NCI-H146 treated with DMSO at 0.1 percent for 48 hours (cell line): ENCODE measurements around the gene LIG4.

Source experiments
- DNase-seq: peaks from one replicate; lab custom pipeline; 2025; ENCODE audit not compliant: unreplicated experiment; lab: John Stamatoyannopoulos, UW

The LIG4 gene

DNA sequence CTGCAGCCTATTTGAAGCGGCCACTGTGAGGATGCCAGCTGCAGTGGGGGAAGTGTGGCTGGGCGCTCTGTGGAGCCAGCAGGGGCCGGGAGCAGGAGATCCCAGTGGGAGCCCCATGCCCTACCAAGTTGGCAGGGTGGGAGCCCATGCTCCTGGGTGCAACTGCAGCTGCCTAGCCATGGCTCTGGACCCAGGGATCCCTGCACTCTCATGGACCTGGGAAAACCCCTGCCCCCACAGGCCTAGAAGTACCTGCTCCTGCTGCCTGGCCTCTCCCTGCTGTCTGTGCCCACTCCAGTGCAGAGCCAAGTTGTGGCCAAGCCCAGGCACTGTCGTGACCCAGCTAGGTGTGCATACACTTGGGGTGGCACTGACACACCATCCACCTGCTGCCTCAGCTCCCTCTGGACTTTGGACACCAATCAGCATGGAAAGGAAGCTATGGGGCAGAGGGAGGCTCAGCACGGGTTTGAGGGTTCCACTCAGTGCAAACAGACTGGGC, 20.9 kb downstream of the LIG4 start:
- DNase-seq, result no peak

DNA sequence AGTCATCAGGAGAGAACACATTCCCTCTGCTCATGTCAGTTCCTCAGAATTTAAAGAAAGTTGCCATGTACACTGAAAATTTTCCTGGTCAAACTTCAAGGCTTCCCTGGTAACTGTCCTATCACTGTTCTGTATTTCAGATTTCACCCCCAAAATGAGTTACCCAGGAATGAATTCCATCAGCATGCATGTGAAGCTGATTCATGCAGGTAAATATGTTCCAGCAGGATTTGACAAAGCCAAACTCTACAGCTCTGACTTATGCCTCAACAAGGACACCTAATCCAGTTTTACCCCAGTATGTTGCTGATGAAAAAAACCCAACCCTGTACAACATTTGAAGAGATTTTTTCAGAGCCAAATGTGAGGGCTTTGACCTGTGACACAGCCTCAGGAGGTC, 21.5 kb downstream of the LIG4 start:
- no peak for DNase-seq

DNA sequence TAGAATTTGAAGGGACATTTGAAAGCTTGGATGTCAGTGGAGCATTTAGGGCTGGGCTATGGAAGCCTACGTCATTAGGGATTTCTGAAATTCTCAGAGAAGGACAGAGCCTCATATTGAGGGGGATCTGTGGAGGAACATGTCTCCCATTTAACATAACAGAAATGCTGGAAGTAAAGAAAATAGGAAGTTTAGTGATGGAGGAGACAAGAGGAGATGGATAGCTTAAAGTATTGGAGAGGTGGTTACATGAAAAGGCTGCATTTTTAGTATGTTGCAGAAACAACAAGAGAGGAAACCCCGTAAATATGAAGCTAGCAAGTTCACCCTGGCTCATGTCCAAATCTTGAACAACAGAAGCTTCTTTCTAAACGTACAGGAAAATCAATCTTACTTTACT, 24.4 kb downstream of the LIG4 start:
- no peak for DNase-seq

DNA sequence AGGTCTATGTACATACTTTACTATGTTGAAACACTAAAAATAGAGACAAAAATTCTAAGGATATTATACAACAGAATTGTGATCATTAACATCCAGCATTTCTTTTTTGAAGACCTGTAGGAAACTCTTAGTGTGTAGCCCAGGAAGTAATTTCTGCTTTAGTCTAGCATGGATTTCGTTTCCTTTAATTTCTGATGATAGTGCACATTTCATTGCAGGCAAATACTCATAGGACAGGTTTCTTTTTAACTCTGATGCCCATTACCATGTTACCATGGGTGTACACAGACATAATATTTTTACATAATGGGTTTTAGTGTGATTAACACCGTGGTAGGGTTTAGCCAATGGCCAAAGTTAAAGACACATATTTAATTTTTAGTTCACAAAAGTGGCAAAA, 27.1 kb downstream of the LIG4 start:
- DNase-seq, result no peak

DNA sequence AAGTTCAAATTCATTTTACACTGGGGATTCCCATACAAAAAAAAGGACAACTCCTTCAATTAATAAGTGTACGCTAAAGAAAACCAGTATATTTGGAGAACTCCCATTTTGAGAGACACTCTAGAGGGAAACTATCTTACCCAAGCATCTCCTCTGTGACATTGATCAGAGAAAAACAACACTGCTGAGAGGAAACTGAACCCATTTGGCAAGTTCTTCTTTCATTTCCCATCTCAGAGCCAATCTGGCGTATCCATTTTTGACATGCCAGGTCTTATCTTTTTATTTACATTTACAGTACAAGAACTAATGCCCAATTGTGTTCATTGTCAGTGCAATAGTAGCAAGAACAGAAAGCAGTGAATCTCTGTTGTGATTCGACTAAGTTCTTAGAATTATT, 30.1 kb downstream of the LIG4 start:
- DNase-seq, result no peak

DNA sequence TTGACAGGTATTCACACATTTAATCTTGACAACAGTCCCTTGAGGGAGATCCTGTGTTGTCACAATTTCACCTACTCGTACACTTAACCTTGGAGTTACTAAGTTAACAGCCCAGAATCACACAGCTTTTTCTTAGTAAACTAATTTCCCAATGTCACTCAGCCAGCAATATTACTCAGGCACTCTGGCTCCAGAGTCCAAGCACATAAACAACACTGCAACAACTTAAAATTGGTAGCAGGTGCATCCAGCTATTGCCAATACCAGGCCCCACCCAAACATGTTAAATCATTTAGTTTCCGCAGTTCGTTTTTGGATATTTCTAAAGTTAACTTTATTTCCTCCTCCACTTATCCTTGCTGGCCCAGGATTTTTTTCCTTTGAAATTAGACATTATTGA, 32.7 kb downstream of the LIG4 start:
- DNase-seq, result no peak

DNA sequence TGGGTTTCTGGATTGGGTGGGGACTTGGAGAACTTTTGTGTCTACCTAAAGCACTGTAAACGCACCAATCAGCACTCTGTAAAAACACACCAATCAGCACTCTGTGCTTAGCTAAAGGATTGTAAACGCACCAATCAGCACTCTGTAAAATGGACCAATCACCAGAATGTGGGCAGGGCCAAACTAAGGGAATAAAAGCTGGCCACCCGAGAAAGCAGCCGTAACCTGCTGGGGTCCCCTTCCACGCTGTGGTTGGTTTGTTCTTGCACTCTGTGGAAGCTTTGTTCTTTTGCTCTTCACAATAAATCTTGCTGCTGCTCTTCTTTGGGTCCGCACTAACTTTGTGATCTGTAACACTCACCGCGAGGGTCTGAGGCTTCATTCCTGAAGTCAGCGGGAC, 37.3 kb downstream of the LIG4 start:
- DNase-seq, result no peak

DNA sequence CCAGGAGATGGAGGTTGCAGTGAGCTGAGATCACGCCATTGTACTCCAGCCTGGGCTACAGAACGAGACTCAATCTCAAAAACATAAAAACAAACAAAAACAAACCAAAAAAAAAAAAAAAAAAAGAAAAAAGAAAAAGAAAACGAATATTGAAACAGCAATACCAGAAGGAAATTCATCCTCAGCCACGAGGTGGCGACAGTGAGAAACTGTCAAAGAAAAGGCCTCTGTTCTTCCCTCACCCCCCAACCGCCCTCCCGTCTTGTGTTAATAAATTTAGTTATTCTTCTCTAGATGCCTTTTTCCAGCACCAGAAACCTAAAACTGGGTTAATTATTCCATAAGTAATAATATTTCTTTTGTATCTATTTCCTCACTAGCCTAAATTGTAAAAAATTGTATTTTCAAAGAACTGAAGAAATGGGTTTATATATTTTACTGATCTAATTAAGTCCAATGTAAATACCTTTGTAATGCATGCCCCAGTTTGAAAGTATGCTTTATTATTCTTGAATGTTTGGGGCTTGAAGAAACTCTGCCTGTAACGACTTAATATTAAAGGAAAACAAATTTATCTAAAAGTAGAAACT, 38.6 kb downstream of the LIG4 start:
- no peak for DNase-seq

DNA sequence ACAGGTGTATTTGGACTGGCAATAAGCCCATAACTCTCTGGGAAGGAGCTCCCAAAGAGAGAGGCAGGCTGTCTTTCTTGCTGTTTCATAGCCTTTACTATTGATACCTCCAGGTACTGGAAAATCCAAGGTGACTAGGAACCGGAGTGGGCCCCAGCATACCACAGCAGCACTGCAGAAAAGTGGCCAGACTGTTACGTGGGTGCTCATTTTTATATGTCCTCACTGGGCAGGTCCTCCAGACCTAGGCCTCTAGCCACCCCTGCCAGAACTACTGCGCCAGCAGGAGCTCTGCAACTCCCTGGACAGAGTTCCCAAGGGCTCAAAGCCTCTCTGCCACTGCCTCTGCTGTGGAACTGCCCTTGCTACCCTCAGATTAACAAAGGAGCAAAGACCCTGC, 46.4 kb downstream of the LIG4 start:
- no peak for DNase-seq

DNA sequence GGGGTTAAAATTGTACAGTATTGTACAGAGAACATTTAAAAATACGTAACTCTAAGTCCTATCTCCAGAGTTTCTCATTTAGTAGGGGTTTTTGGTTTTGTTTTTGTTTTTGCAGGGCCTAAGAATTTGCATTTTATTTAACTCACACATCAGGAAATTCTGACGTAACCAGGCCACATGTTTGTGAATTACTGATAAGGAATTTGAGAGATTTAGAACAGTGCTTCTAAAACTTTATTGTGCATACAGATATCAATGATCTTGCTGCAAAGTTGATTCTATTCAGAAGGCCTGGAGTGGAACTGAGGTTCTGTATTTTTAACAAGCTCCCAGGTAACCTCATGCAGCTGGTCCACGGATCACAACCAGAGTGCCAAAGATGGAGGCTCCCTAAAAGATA, 49.3 kb downstream of the LIG4 start:
- no peak for DNase-seq

DNA sequence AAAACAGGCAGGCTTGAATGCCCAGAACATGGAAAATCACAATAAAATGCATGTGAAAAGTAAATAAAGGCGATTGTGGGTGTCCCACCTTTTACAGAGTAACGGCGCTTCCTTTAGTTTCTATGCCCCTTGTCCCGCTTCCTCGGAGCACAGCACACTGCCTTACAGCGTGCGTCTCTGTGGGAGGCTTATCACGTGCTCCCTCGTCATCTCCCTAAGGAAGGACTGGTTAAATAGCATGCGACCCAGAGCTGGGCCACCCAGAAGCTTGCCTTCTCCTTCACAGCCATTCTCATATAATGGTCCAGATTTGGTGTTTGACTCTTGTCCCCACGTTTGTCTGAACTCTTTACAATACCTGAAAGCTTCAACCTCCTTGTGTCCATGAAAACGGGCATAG, 56.6 kb downstream of the LIG4 start:
- DNase-seq, result no peak
